HCT116 (cell line): Measurements from ENCODE around the gene CDH26. TPM values are rescaled to one million over a fixed set of nuclear protein-coding genes. Genes with fewer than 3 reads are reported as not detected.

ENCODE experiments used
- ATAC-seq: fragments of 200-7000 bp; cut with Tn5 transposase; 2 replicates; pipeline ENCODE4 v1.9.1; 2020; ENCODE audit warnings: mild to moderate bottlenecking, moderate library complexity
- Bru-seq: library from RNA; stranded (reverse); fragments of 400-500 nt; gene quantifications from one replicate; lab custom pipeline; 2021; lab: Mats Ljungman, UMichigan
- BruChase-seq, 2 experiments: library from RNA; stranded (reverse); fragments of 400-500 nt; gene quantifications; one replicate each; lab custom pipeline; 2021; lab: Mats Ljungman, UMichigan
- BruUV-seq: library from RNA; stranded (reverse); fragments of 400-500 nt; replicated peaks from 2 replicates; lab custom pipeline; 2021; lab: Mats Ljungman, UMichigan
- CTCF ChIA-PET: fragments of 300-600 bp; sonication (Branson Sonifier 250); formaldehyde crosslinking; loops from one replicate; lab custom pipeline; 2021; ENCODE audit warnings: antibody characterized with exemption; lab: Charles Lee
- POLR2A ChIA-PET: fragments of 300-600, 350-600 bp; sonication (Branson Sonifier 250); formaldehyde crosslinking; loops from one replicate; lab custom pipeline; 2021; ENCODE audit warnings: antibody characterized with exemption; lab: Charles Lee
- RAD21 ChIA-PET, 2 experiments: fragments of 300-600 bp; sonication (Branson Sonifier 250); formaldehyde crosslinking; loops; one replicate each; lab custom pipeline; 2023; ENCODE audit warnings: low total read pairs in 2 of 2; ENCODE audit not compliant: uncharacterized antibody in 2 of 2, unreplicated experiment in 2 of 2, low non-redundant PET in 1 of 2; lab: Charles Lee
- DNase-seq: peaks from one replicate; pipeline ENCODE4 v3.0.0-alpha.2; 2010; ENCODE audit warnings: low read depth, low spot score
- H2AFZ ChIP-seq: fragments of 200-600 bp; shearing (Covaris generic), sonication (generic); 2 replicates; pipeline ENCODE4 v1.6.1; 2017; ENCODE audit warnings: low read depth, mixed run types, mixed read lengths, antibody characterized with exemption, low read length; ENCODE audit not compliant: poor library complexity, severe bottlenecking
- H3K27ac ChIP-seq: 2 replicates; pipeline ENCODE4 v1.5.1; 2012; ENCODE audit warnings: low read depth, low read length
- H3K27me3 ChIP-seq: fragments of 200-600 bp; sonication (generic); 2 replicates; pipeline ENCODE4 v1.6.1; 2016; ENCODE audit warnings: mixed run types, low read length, mixed read lengths; ENCODE audit not compliant: insufficient read depth
- H3K36me3 ChIP-seq, 2 experiments: fragments of 200-500 bp in 1 of 2; fragments of 200-600 bp in 1 of 2; sonication (Bioruptor generic) in 1 of 2; sonication (generic) in 1 of 2; 2 replicates each; pipeline versions ENCODE4 v1.5.1 to v1.6.1; 2014 to 2016; ENCODE audit warnings: low read length in 2 of 2, inconsistent platforms in 1 of 2, mixed read lengths in 1 of 2, mixed run types in 1 of 2; ENCODE audit not compliant: insufficient read depth in 2 of 2, control insufficient read depth in 1 of 2
- H3K4me1 ChIP-seq, 2 experiments: fragments of 200-600 bp in 1 of 2; sonication (generic) in 1 of 2; 2 replicates each; pipeline versions ENCODE4 v1.5.1 to v1.6.1; 2012 to 2017; ENCODE audit warnings: low read length in 2 of 2, inconsistent platforms in 1 of 2, mild to moderate bottlenecking in 1 of 2, mixed read lengths in 1 of 2, mixed run types in 1 of 2, moderate library complexity in 1 of 2; ENCODE audit not compliant: insufficient read depth in 2 of 2, control insufficient read depth in 1 of 2
- H3K4me2 ChIP-seq: fragments of 200-600 bp; sonication (generic); 2 replicates; pipeline ENCODE4 v1.6.1; 2017; ENCODE audit warnings: mixed run types, low read length, mixed read lengths
- H3K4me3 ChIP-seq, 2 experiments: fragments of 200-600 bp in 1 of 2; sonication (generic) in 1 of 2; replicated peaks in 1 of 2; 2 replicates each; pipeline ENCODE4 v1.5.1; 2011 to 2016; ENCODE audit warnings: low read length in 2 of 2, control low read depth in 1 of 2, low read depth in 1 of 2, mild to moderate bottlenecking in 1 of 2, mixed read lengths in 1 of 2, mixed run types in 1 of 2
- H3K79me2 ChIP-seq: fragments of 200-600 bp; sonication (generic); 2 replicates; pipeline ENCODE4 v1.6.1; 2017; ENCODE audit warnings: mild to moderate bottlenecking, mixed run types, low read length, moderate library complexity, mixed read lengths; ENCODE audit not compliant: insufficient read depth
- H3K9ac ChIP-seq: fragments of 200-600 bp; sonication (generic); 2 replicates; pipeline ENCODE4 v1.6.1; 2016; ENCODE audit warnings: low read length, mixed read lengths
- H3K9me2 ChIP-seq: fragments of 200-600 bp; sonication (generic), shearing (Covaris generic); 2 replicates; pipeline ENCODE4 v1.6.1; 2017; ENCODE audit warnings: mixed run types, mild to moderate bottlenecking, moderate library complexity; ENCODE audit not compliant: insufficient read depth
- H3K9me3 ChIP-seq, 2 experiments: fragments of 200-500 bp in 1 of 2; fragments of 200-600 bp in 1 of 2; sonication (Bioruptor generic) in 1 of 2; sonication (generic) in 1 of 2; 2 replicates each; pipeline ENCODE4 v1.6.1; 2014 to 2017; ENCODE audit warnings: low read length in 2 of 2, mixed read lengths in 2 of 2, inconsistent platforms in 1 of 2, low read depth in 1 of 2, mild to moderate bottlenecking in 1 of 2, mixed run types in 1 of 2, moderate library complexity in 1 of 2; ENCODE audit not compliant: control insufficient read depth in 1 of 2, insufficient read depth in 1 of 2
- H4K20me1 ChIP-seq: fragments of 200-600 bp; sonication (generic), shearing (Covaris generic); 2 replicates; pipeline ENCODE4 v1.6.1; 2017; ENCODE audit warnings: mixed run types, mild to moderate bottlenecking, moderate library complexity; ENCODE audit not compliant: insufficient read depth
- EZH2 ChIP-seq: fragments of 200-600 bp; sonication (generic); IDR thresholded peaks from 2 replicates; pipeline ENCODE4 v1.6.1; 2017; ENCODE audit warnings: antibody characterized with exemption, mixed run types
- RAD21 ChIP-seq: IDR thresholded peaks from 2 replicates; pipeline ENCODE4 v1.6.1; 2012; ENCODE audit warnings: low read depth, mild to moderate bottlenecking
- SRF ChIP-seq: IDR thresholded peaks from 2 replicates; pipeline ENCODE4 v1.6.1; 2012; ENCODE audit warnings: low read depth
- intact Hi-C: fragments of 100-400 bp; cut with micrococcal nuclease; formaldehyde crosslinking; loops from 2 replicates; pipeline ENCODE4 v1.10.0; 2022
- long read RNA-seq: library from polyadenylated mRNA; unstranded; transcript quantifications from one replicate; pipeline ENCODE4 v2.0.0, GENCODE V29; 2021; ENCODE audit not compliant: unreplicated experiment
- polyA plus RNA-seq: library from polyadenylated mRNA; unstranded; fragments of >200 nt; gene quantifications from 2 replicates; pipeline ENCODE4 v1.2.1, GENCODE V29; 2012; ENCODE audit warnings: missing spikeins
- total RNA-seq: library from RNA; stranded (reverse); gene quantifications from one replicate; pipeline ENCODE4 v1.2.1, GENCODE V29; 2021; ENCODE audit not compliant: unreplicated experiment
- TF ChIP-seq, protein P1 (sequence below): IDR thresholded peaks from 2 replicates; pipeline ENCODE4 v1.6.1; 2012
- TF ChIP-seq, protein P2 (sequence below): IDR thresholded peaks from 2 replicates; pipeline ENCODE4 v1.6.1; 2012; ENCODE audit warnings: low read depth

The CDH26 gene
- total RNA-seq (0.34 TPM), Bru-seq, nascent RNA (percentile 21 among the genes with signal in this experiment), BruChase-seq, experiment 1, labeled RNA remaining after a 6-hour chase (percentile 20 among the genes with signal in this experiment), BruChase-seq, experiment 2, labeled RNA remaining after a 2-hour chase (percentile 26 among the genes with signal in this experiment)
- 0.16 and 0.26 TPM in 2 replicates for polyA plus RNA-seq
- long read RNA-seq, partial matches to known transcripts: 0 of 1 reads
- long read RNA-seq, other reads (novel, unspliced or antisense): 1 of 1 reads

DNA sequence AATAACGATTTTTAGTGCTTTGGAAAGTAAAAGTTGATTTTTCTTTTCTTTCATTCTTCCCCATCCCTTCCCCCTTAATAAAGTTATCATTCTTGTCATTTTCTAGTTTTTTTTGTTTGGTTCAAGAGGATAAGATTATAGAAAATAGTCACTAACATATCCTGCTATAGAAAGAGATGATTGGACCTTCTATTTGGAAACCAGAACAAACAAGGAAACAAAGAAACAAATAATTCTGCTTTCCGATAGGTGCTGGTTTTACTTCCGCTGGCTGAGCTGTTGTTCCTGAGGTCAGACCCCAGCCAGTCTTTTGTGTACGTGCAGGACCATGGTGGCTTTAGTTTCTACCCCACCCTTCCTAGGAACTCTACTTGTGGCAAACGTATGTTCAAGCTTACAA is at the start of gene CDH26:
CDH26 (plus strand) TSS at position 301 of the 400 bp plus-strand sequence. CDS start 304 bp downstream, outside the sequence.
- ATAC-seq: no peak

More for the DNA sequence above, at the start of gene CDH26:
- Histone ChIP-seq H3K4me3 (no peak within 1 kb of the TSS), H3K9ac (no peak within 1 kb of the TSS), H3K9me3 (no peaks in the 10 kb centered on the region), H3K36me3 (no peaks in the 10 kb centered on the region), H3K4me2 (no peak within 1 kb of the TSS), H2AFZ (no peak within 1 kb of the TSS), H3K27me3 (peaks cover 27% of the 10 kb centered on the region), H3K79me2 (no peaks in the 10 kb centered on the region), H3K9me2 (no peaks in the 10 kb centered on the region), H3K4me1 (no peaks in the 10 kb centered on the region), H4K20me1 (no peaks in the 10 kb centered on the region), H3K27ac (no peak within 1 kb of the TSS)
- RAD21 ChIA-PET: no interaction called here
- TF ChIP-seq EZH2 (no peak), RAD21 (no peak), SRF (no peak)
- TF ChIP-seq, protein P1, sequence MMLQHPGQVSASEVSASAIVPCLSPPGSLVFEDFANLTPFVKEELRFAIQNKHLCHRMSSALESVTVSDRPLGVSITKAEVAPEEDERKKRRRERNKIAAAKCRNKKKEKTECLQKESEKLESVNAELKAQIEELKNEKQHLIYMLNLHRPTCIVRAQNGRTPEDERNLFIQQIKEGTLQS: no peak
- TF ChIP-seq, protein P2, sequence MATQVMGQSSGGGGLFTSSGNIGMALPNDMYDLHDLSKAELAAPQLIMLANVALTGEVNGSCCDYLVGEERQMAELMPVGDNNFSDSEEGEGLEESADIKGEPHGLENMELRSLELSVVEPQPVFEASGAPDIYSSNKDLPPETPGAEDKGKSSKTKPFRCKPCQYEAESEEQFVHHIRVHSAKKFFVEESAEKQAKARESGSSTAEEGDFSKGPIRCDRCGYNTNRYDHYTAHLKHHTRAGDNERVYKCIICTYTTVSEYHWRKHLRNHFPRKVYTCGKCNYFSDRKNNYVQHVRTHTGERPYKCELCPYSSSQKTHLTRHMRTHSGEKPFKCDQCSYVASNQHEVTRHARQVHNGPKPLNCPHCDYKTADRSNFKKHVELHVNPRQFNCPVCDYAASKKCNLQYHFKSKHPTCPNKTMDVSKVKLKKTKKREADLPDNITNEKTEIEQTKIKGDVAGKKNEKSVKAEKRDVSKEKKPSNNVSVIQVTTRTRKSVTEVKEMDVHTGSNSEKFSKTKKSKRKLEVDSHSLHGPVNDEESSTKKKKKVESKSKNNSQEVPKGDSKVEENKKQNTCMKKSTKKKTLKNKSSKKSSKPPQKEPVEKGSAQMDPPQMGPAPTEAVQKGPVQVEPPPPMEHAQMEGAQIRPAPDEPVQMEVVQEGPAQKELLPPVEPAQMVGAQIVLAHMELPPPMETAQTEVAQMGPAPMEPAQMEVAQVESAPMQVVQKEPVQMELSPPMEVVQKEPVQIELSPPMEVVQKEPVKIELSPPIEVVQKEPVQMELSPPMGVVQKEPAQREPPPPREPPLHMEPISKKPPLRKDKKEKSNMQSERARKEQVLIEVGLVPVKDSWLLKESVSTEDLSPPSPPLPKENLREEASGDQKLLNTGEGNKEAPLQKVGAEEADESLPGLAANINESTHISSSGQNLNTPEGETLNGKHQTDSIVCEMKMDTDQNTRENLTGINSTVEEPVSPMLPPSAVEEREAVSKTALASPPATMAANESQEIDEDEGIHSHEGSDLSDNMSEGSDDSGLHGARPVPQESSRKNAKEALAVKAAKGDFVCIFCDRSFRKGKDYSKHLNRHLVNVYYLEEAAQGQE: no peak
- CTCF ChIA-PET: interaction anchor here (1.8 kb wide), 1 partner anchor 18 kb away, joined by 4 read pairs; the partner anchor contains the start of genes FAM217B and PPP1R3D
- POLR2A ChIA-PET: no interaction called here
- BruUV-seq: no TSS peak
- no peak for DNase-seq
- intact Hi-C loops: no loop called here
